IMR-90 (cell line): ENCODE results near the gene PSMB2.

Experiments
- CTCF ChIP-seq: conservative IDR thresholded peaks from 2 replicates; pipeline ENCODE4 v1.5.1; 2012; ENCODE audit warnings: mild to moderate bottlenecking, low read depth, low read length, improper control_type of control experiment
- MXI1 ChIP-seq: IDR thresholded peaks from 2 replicates; pipeline ENCODE4 v1.6.1; 2012; ENCODE audit warnings: low read depth, mild to moderate bottlenecking, low read length, moderate library complexity, borderline replicate concordance
- NFE2L2 ChIP-seq: fragments of 150-350 bp; IDR thresholded peaks from 2 replicates; pipeline ENCODE4 v1.6.1; 2016; ENCODE audit warnings: low read depth, mild to moderate bottlenecking, low read length
- POLR2A ChIP-seq: IDR thresholded peaks from 2 replicates; pipeline ENCODE4 v1.6.1; 2012; ENCODE audit warnings: mild to moderate bottlenecking, low read depth, low read length
- RAD21 ChIP-seq: IDR thresholded peaks from 2 replicates; pipeline ENCODE4 v1.6.1; 2012; ENCODE audit warnings: low read length, improper control_type of control experiment
- USF2 ChIP-seq: fragments of 150-350 bp; IDR thresholded peaks from 2 replicates; pipeline ENCODE4 v1.6.1; 2017; ENCODE audit warnings: mild to moderate bottlenecking, antibody characterized with exemption, low read length, low read depth

GRCh38 chr1:35603941-35604340 is 37.4 kb downstream of the PSMB2 start:
- TF ChIP-seq MXI1 (no peak), POLR2A (no peak), CTCF (no peak), RAD21 (no peak), USF2 (no peak), NFE2L2 (no peak)
